ENCODE results near the gene VIPR2. TPM values are rescaled to one million over a fixed set of nuclear protein-coding genes. Genes with fewer than 3 reads are reported as not detected.

VIPR2 gene
- total and polyA plus RNA-seq, 2 of the 13 experiments (the other 11 are each of a cell fraction or from before 2014, with no cell fraction given) = not detected

GRCh38 chr7:159000859-159001435, 143.7 kb downstream of the VIPR2 start:
- Histone ChIP-seq H3K27ac (ENCODE audit: extremely low read length, insufficient read depth, low read length) (no peak overlapping the region), H3K4me2 (ENCODE audit: low read depth, low read length) (no peak overlapping the region), H3K27me3 (ENCODE audit: control insufficient read depth in 1 of 2, insufficient read depth in 2 of 2, low read length in 2 of 2) (peaks cover 7 to 48% of the 10 kb centered on the region in 2 experiments; a peak in 3 of 5 replicates), H3K4me1 (ENCODE audit: insufficient read depth, low read length) (no peaks in the 10 kb centered on the region), H3K36me3 (replicated peaks in 1 of 2; ENCODE audit: control insufficient read depth in 1 of 2, insufficient read depth in 2 of 2, low read length in 2 of 2) (no peaks in the 10 kb centered on the region), H3K4me3 (replicated peaks in 1 of 3; ENCODE audit: insufficient read depth in 1 of 3, low read depth in 2 of 3, low read length in 3 of 3) (no peak overlapping the region), H3K9me3 (ENCODE audit: low read length) (no peaks in the 10 kb centered on the region), H2AFZ (ENCODE audit: low read length) (no peak overlapping the region), H3K79me2 (ENCODE audit: insufficient read depth, low read length) (no peaks in the 10 kb centered on the region), H3K9ac (ENCODE audit: insufficient read depth, low read depth, low read length) (no peak overlapping the region), H4K20me1 (ENCODE audit: insufficient read depth, low read length) (no peaks in the 10 kb centered on the region)
- CTCF ChIA-PET (ENCODE audit: low intra/inter-chr PET ratio, low total read pairs) = no interaction called here
- FAIRE-seq (no peak), ATAC-seq (peak; percentile 74), DNase-seq (ENCODE audit: low spot score) (no peak)
- TF ChIP-seq ZNF33B (CRISPR knock-in tag; IDR thresholded peaks at IDR 0.05) (no peak), STAG1 (CRISPR knock-in tag; IDR thresholded peaks at IDR 0.05) (peak; percentile 29; the same call in 1 of the 2 replicates), MED13 (CRISPR knock-in tag; IDR thresholded peaks at IDR 0.05) (no peak), PHB2 (IDR thresholded peaks at IDR 0.05; ENCODE audit: partially characterized antibody) (no peak), ATF7 (IDR thresholded peaks at IDR 0.05) (no peak), ATF7 (CRISPR knock-in tag; IDR thresholded peaks at IDR 0.05) (no peak), ZFP36L1 (CRISPR knock-in tag; IDR thresholded peaks at IDR 0.05) (no peak), FOXK1 (CRISPR knock-in tag; IDR thresholded peaks at IDR 0.05; ENCODE audit: borderline replicate concordance, low read depth) (no peak), NFKBIZ (CRISPR knock-in tag; IDR thresholded peaks at IDR 0.05) (no peak), MTF2 (CRISPR knock-in tag; IDR thresholded peaks at IDR 0.05; ENCODE audit: borderline replicate concordance) (no peak), CTCF (CRISPR knock-in tag; IDR thresholded peaks at IDR 0.05) (0 out of 2 replicates have a peak, but pooled peaks have one; percentile 27), ZNF639 (CRISPR knock-in tag; conservative IDR thresholded peaks at IDR 0.05) (no peak), ZIK1 (CRISPR knock-in tag; IDR thresholded peaks at IDR 0.05; ENCODE audit: borderline replicate concordance, low read depth) (no peak), ZC3H4 (CRISPR knock-in tag; IDR thresholded peaks at IDR 0.05; ENCODE audit: borderline replicate concordance) (no peak), PHF20 (CRISPR knock-in tag; IDR thresholded peaks at IDR 0.05) (no peak), ZNF550 (CRISPR knock-in tag; IDR thresholded peaks at IDR 0.05; ENCODE audit: borderline replicate concordance) (no peak)
- TF ChIP-seq, protein P1, sequence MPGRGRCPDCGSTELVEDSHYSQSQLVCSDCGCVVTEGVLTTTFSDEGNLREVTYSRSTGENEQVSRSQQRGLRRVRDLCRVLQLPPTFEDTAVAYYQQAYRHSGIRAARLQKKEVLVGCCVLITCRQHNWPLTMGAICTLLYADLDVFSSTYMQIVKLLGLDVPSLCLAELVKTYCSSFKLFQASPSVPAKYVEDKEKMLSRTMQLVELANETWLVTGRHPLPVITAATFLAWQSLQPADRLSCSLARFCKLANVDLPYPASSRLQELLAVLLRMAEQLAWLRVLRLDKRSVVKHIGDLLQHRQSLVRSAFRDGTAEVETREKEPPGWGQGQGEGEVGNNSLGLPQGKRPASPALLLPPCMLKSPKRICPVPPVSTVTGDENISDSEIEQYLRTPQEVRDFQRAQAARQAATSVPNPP (CRISPR knock-in tag; IDR thresholded peaks at IDR 0.05) = no peak
- TF ChIP-seq, protein P2, sequence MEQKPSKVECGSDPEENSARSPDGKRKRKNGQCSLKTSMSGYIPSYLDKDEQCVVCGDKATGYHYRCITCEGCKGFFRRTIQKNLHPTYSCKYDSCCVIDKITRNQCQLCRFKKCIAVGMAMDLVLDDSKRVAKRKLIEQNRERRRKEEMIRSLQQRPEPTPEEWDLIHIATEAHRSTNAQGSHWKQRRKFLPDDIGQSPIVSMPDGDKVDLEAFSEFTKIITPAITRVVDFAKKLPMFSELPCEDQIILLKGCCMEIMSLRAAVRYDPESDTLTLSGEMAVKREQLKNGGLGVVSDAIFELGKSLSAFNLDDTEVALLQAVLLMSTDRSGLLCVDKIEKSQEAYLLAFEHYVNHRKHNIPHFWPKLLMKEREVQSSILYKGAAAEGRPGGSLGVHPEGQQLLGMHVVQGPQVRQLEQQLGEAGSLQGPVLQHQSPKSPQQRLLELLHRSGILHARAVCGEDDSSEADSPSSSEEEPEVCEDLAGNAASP (CRISPR knock-in tag; IDR thresholded peaks at IDR 0.05; ENCODE audit: borderline replicate concordance) = no peak
- 53% methylated on average over 18 of the region's 21 CpGs for WGBS (ENCODE audit: low lambda C conversion rate)
- intact Hi-C loops (cut with micrococcal nuclease; ENCODE audit: unreplicated experiment) = no loop called here
- no TSS peak for BruUV-seq (replicated peaks)
- POLR2A ChIA-PET = no interaction called here
- in situ Hi-C loops (cut with HindIII; ENCODE audit: extremely low pct_ligation_motif_present, low pct_unique_long_range_greater_than_20kb) = no loop called here
